Upper lobe of left lung (tissue), 6 donors: ENCODE results near the gene HELZ2. TPM values are rescaled to one million over a fixed set of nuclear protein-coding genes. Genes with fewer than 3 reads are reported as not detected.

Experiments
- ATAC-seq, 2 donors: fragments of 200-7000 bp; cut with Tn5 transposase; one replicate each; pipeline ENCODE4 v1.9.1; 2022; ENCODE audit warnings: mild to moderate bottlenecking in 2 of 2, moderate library complexity in 2 of 2; ENCODE audit not compliant: low FRiP score in 2 of 2
- DNase-seq, 2 donors: peaks; one replicate each; pipeline ENCODE4 v3.0.0-alpha.2; 2019 to 2020
- H3K27ac ChIP-seq, 4 donors: fragments of 200-600 bp; sonication (generic); one replicate each; pipeline ENCODE4 v1.5.1; 2016 to 2019
- H3K27me3 ChIP-seq, 4 donors: fragments of 200-600 bp; sonication (generic); one replicate each; pipeline ENCODE4 v1.5.1; 2017 to 2019
- H3K36me3 ChIP-seq, 4 donors: fragments of 200-600 bp; sonication (generic); one replicate each; pipeline ENCODE4 v1.5.1; 2016 to 2019
- H3K4me1 ChIP-seq, 4 donors: fragments of 200-600 bp; sonication (generic); one replicate each; pipeline ENCODE4 v1.5.1; 2018 to 2019
- H3K4me3 ChIP-seq, 4 donors: fragments of 200-600 bp; sonication (generic); one replicate each; pipeline ENCODE4 v1.5.1; 2017 to 2019; ENCODE audit warnings: mild to moderate bottlenecking in 2 of 4, moderate library complexity in 1 of 4
- H3K9me3 ChIP-seq, 4 donors: fragments of 200-600 bp; sonication (generic); one replicate each; pipeline ENCODE4 v1.5.1; 2018 to 2019
- EP300 ChIP-seq, 4 donors: sonication (generic); formaldehyde crosslinking; IDR thresholded peaks; one replicate each; pipeline ENCODE4 v1.5.1; 2017; ENCODE audit warnings: antibody characterized with exemption in 4 of 4, control low read depth in 2 of 4
- POLR2A ChIP-seq, 4 donors: fragments of 450-650 bp; IDR thresholded peaks; one replicate each; pipeline ENCODE4 v1.5.1; 2016 to 2017; ENCODE audit warnings: antibody characterized with exemption in 4 of 4, mild to moderate bottlenecking in 2 of 4
- POLR2AphosphoS5 ChIP-seq, 2 donors: sonication (generic); formaldehyde crosslinking; IDR thresholded peaks; one replicate each; pipeline ENCODE4 v1.5.1; 2017; ENCODE audit warnings: antibody characterized with exemption in 2 of 2
- WGBS, 2 donors: methylation state at CpG; one replicate each; pipeline ENCODE4 v1.1.5; 2017 to 2018; 5-methylcytosine and 5-hydroxymethylcytosine counted together
- total RNA-seq, 6 donors: library from RNA; depleted of rRNA in 4 of 6; stranded (reverse); fragments of >200 nt in 4 of 6; gene quantifications; one replicate each; pipeline versions ENCODE4 v1.1.0 to v1.2.1, GENCODE V29; 2016 to 2021
- TF ChIP-seq, protein P1 (sequence below), 6 experiments: fragments of 450-650 bp in 4 of 6; fragments of 200-600 bp in 2 of 6; sonication (generic) in 2 of 6; IDR thresholded peaks; one replicate each; pipeline ENCODE4 v1.5.1; 2016 to 2019; ENCODE audit warnings: antibody characterized with exemption in 6 of 6
- donor health status: DM: no; HTN: no; CAD: no; lungs with moderate emphysema.
- donor health status: DM: no; HTN: yes; CAD: no; lungs with severe emphysema.

Gene HELZ2
- total RNA-seq, 6 donors from 2014 or later: 40.1 to 102 (median 56.6) TPM

DNA sequence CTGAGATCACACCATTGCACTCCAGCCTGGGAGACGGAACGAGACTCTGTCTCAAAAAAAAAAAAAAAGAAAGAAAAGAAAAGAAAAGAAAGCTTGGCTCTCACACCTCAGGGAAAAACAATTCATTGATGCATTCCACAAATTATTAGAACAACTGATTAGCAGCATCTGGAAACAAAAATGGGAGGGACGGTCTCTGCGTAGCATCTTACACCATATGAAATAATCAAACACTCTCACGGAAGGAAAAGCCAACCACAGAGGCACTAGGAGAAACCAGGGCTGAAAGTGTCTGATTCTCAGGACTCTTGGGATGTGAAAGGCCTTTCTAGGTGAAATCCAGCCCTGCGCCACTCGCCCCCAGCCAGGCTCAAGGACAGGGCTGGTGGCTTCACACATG lies 2.3 kb upstream of the HELZ2 start:
- no peak overlapping the region for H3K27ac ChIP-seq
- no peaks in the 10 kb centered on the region for H3K27me3 ChIP-seq
- TF ChIP-seq EP300 (IDR thresholded peaks at IDR 0.05) (no peak), POLR2AphosphoS5 (IDR thresholded peaks at IDR 0.05) (no peak), POLR2A (IDR thresholded peaks at IDR 0.05) (no peak)
- TF ChIP-seq, protein P1, sequence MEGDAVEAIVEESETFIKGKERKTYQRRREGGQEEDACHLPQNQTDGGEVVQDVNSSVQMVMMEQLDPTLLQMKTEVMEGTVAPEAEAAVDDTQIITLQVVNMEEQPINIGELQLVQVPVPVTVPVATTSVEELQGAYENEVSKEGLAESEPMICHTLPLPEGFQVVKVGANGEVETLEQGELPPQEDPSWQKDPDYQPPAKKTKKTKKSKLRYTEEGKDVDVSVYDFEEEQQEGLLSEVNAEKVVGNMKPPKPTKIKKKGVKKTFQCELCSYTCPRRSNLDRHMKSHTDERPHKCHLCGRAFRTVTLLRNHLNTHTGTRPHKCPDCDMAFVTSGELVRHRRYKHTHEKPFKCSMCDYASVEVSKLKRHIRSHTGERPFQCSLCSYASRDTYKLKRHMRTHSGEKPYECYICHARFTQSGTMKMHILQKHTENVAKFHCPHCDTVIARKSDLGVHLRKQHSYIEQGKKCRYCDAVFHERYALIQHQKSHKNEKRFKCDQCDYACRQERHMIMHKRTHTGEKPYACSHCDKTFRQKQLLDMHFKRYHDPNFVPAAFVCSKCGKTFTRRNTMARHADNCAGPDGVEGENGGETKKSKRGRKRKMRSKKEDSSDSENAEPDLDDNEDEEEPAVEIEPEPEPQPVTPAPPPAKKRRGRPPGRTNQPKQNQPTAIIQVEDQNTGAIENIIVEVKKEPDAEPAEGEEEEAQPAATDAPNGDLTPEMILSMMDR (IDR thresholded peaks at IDR 0.05): no peak
- peaks cover 16 to 24% (median 18%) of the 10 kb centered on the region in 4 donors for H3K4me1 ChIP-seq
- no peak overlapping the region for H3K4me3 ChIP-seq
- peaks cover 0 to 12% (median 5%) of the 10 kb centered on the region in 4 donors for H3K36me3 ChIP-seq
- no peaks in the 10 kb centered on the region for H3K9me3 ChIP-seq
- no peak for DNase-seq
- WGBS, 2 donors: 87 to 90% methylated on average over 7 of the region's 7 CpGs
- ATAC-seq: no peak

DNA sequence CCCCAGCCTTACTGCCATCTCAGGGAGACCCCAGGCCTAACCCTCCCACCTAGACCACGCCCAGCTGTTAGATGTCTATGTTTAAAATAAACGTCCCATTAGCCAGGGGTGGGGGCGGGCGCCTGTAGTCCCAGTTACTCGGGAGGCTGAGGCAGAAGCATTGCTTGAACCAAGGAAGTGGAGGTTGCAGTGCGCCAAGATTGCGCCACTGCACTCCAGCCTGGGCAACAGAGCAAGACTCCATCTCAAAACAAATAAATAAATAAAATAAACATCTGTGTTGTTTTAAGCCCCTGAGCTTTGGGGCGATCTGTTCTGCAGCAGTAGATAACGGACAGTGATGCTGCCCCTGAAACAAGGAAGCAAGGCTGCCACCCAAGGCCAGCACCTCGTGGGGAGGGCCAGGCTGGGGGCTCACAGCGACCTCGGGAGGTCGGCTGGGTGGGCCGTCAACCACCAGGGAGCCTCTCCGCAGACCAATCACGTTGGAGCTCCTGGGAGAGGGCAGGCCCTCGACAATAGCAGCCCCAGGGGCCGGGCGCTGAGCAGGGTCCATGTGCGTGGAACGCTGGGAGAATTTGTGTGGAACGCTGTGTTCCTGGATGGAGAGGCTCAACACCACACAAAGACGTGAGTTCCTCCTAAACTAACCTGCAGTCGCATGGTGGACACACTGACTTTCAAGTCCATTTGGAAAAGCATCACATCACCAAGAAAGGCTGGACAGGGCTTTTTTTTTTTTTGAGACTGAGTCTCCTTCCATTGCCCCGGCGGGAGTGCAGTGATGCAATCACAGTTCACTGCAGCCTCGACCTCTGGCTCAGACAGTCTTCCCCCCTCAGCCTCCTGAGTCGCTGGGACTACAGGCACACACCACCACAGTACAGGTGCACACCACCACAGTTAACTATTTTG lies 1.0 kb upstream of the HELZ2 start:
- 72% methylated on average over 27 to 28 of the region's 28 CpGs for WGBS, 2 donors
- peak overlapping the region; percentile 80 to 94 (median 88) for H3K27ac ChIP-seq
- peaks cover 16 to 24% (median 18%) of the 10 kb centered on the region in 4 donors for H3K4me1 ChIP-seq
- TF ChIP-seq POLR2A (IDR thresholded peaks at IDR 0.05): no peak
- TF ChIP-seq, protein P1 (IDR thresholded peaks at IDR 0.05): no peak
- no peak for TF ChIP-seq POLR2AphosphoS5 (IDR thresholded peaks at IDR 0.05)
- TF ChIP-seq EP300 (IDR thresholded peaks at IDR 0.05): no peak
- H3K27me3 ChIP-seq: no peaks in the 10 kb centered on the region
- no peaks in the 10 kb centered on the region for H3K9me3 ChIP-seq
- H3K4me3 ChIP-seq: peak overlapping the region in 2 of 4 donors; percentile 72 to 90
- no peak for DNase-seq
- ATAC-seq: peak in 1 of 2 donors; percentile 16
- H3K36me3 ChIP-seq: peaks cover 0 to 15% (median 7%) of the 10 kb centered on the region in 4 donors

DNA sequence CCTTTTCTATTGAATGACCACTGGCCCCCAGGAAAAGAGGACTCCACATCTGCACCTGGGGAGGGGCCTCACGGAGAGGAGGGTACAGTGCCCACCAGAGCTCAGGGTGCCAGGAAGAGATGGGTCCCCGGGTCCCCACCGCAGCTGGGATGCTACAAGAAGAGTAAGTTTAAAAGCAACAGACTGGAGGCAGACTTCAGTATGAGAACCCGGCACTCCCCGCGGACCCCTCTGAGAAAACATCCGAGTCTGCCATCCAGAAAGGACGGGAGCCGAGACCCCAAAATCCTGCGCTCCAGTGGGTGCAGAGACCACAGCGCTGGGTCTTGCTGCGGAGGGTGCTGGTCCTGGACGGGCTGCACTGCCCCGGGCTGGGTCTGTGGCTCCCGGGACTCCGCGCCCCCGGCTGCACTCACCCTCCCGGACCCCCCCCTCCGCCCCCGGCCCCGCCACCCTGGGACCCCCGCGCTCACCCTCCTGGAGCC lies 350 bp downstream of the HELZ2 start:
- no peak for TF ChIP-seq EP300 (IDR thresholded peaks at IDR 0.05)
- TF ChIP-seq, protein P1 (IDR thresholded peaks at IDR 0.05): no peak
- TF ChIP-seq POLR2AphosphoS5 (IDR thresholded peaks at IDR 0.05): no peak
- TF ChIP-seq POLR2A (IDR thresholded peaks at IDR 0.05): no peak
- ATAC-seq (peak in 1 of 2 donors; percentile 45), DNase-seq (no peak)
- H3K27ac ChIP-seq: peak overlapping the region; percentile 80 to 94 (median 88)
- peaks cover 17 to 33% (median 25%) of the 10 kb centered on the region in 4 donors for H3K4me1 ChIP-seq
- 0% methylated on average over 5 to 12 of the region's 24 CpGs for WGBS, 2 donors
- no peaks in the 10 kb centered on the region for H3K9me3 ChIP-seq
- peak overlapping the region; percentile 68 to 90 (median 77) for H3K4me3 ChIP-seq
- H3K27me3 ChIP-seq: no peaks in the 10 kb centered on the region
- peaks cover 0 to 18% (median 7%) of the 10 kb centered on the region in 4 donors for H3K36me3 ChIP-seq

DNA sequence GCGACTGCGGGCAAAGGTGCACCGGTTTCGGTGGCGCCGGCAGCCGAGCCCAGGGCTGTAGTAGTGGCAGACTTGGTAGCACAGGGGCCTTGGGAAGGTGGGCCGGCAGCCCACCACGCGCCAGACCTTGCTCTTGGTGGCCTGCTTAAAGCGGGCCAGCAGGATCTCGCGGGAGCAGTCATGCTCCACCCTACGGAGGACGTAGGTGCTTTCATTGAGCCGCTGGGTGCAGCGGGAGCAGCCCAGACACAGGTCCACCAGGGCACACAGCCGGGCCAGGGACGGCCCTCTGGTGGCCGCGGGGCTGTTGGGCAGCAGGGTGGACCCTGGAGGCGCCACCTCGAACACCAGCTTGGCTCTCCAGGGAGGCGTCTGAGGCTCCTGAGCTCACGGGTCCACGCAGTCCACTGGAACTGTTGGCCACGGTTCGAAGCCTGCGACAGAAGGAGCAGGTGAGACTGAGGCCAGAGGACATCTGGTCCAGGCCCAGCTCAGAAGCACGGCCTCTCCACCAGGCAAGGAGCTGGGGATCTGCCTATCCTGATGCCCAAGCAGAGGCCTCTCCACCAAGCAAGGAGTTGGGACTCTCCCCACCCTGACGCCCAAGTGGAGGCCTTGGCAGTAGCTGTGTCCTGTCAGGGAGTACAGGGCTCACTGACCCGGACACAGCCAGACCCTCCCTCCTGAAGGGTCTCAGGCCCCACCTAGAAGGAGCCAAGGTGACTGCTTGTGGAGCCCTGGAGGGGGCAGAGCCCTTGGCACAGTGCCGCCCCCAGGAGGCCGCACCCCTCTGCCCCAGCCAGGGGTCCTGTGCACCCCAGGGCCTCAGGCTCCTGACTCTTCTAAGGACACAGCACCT lies 1.0 kb downstream of the HELZ2 start:
- ATAC-seq (peak in 1 of 2 donors; percentile 2), DNase-seq (peak in 1 of 2 donors; percentile 82)
- H3K4me1 ChIP-seq: peaks cover 17 to 39% (median 32%) of the 10 kb centered on the region in 4 donors

More for the DNA sequence above, 1.0 kb downstream of the HELZ2 start:
- TF ChIP-seq POLR2A (IDR thresholded peaks at IDR 0.05): no peak
- TF ChIP-seq, protein P1 (IDR thresholded peaks at IDR 0.05): peak in 3 of 6 experiments; percentile 17 to 36 (median 28)
- H3K27ac ChIP-seq: peak overlapping the region; percentile 80 to 94 (median 88)
- H3K27me3 ChIP-seq: no peaks in the 10 kb centered on the region
- WGBS, 2 donors: 40 to 80% methylated on average over 2 to 21 of the region's 34 CpGs
- peak overlapping the region; percentile 68 to 90 (median 77) for H3K4me3 ChIP-seq
- peaks cover 0 to 19% (median 9%) of the 10 kb centered on the region in 4 donors for H3K36me3 ChIP-seq
- no peaks in the 10 kb centered on the region for H3K9me3 ChIP-seq
